DND-41 (cell line): Measurements from ENCODE around the gene PPP1R16B.

Source experiments
- ATAC-seq: fragments of 200-7000 bp; cut with Tn5 transposase; 3 replicates; pipeline ENCODE4 v1.9.1; 2021; ENCODE audit warnings: low read depth; ENCODE audit not compliant: insufficient read depth
- DNase-seq: peaks from one replicate; pipeline ENCODE4 v3.0.0-alpha.2; 2020
- H2AFZ ChIP-seq: 2 replicates; pipeline ENCODE4 v1.6.0; 2012; ENCODE audit warnings: low read depth, low read length
- H3K27ac ChIP-seq: 2 replicates; pipeline ENCODE4 v1.5.1; 2012; ENCODE audit warnings: low read length, inconsistent platforms
- H3K27me3 ChIP-seq: fragments of 200-600 bp; sonication (generic); 2 replicates; pipeline ENCODE4 v1.6.0; 2012; ENCODE audit warnings: low read length, mild to moderate bottlenecking, inconsistent platforms; ENCODE audit not compliant: insufficient read depth, poor library complexity
- H3K36me3 ChIP-seq: 2 replicates; pipeline ENCODE4 v1.5.1; 2012; ENCODE audit warnings: low read length, inconsistent platforms; ENCODE audit not compliant: insufficient read depth
- H3K4me1 ChIP-seq: 2 replicates; pipeline ENCODE4 v1.5.1; 2012; ENCODE audit warnings: mild to moderate bottlenecking, low read length; ENCODE audit not compliant: insufficient read depth
- H3K4me2 ChIP-seq: 2 replicates; pipeline ENCODE4 v1.6.0; 2012; ENCODE audit warnings: mild to moderate bottlenecking, moderate library complexity, low read length, inconsistent platforms; ENCODE audit not compliant: insufficient read depth
- H3K4me3 ChIP-seq, 2 experiments: fragments of 200-600 bp in 1 of 2; shearing (Covaris generic) in 1 of 2; 2 replicates each; pipeline ENCODE4 v1.5.1; 2012 to 2016; ENCODE audit warnings: inconsistent platforms in 2 of 2, low read length in 2 of 2, mild to moderate bottlenecking in 2 of 2, low read depth in 1 of 2, moderate library complexity in 1 of 2
- H3K79me2 ChIP-seq: 2 replicates; pipeline ENCODE4 v1.6.0; 2012; ENCODE audit warnings: low read length, inconsistent platforms; ENCODE audit not compliant: insufficient read depth
- H3K9ac ChIP-seq: 2 replicates; pipeline ENCODE4 v1.6.0; 2012; ENCODE audit warnings: low read depth, mild to moderate bottlenecking, inconsistent platforms, low read length, moderate library complexity
- H3K9me3 ChIP-seq: 2 replicates; pipeline ENCODE4 v1.5.1; 2012; ENCODE audit warnings: low read length, moderate library complexity, mild to moderate bottlenecking, inconsistent platforms; ENCODE audit not compliant: insufficient read depth, severe bottlenecking
- H4K20me1 ChIP-seq: 2 replicates; pipeline ENCODE4 v1.6.0; 2012; ENCODE audit warnings: low read length; ENCODE audit not compliant: insufficient read depth
- EZH2 ChIP-seq: IDR thresholded peaks from 3 replicates; pipeline ENCODE4 v1.6.1; 2012; ENCODE audit warnings: borderline replicate concordance, low read depth, mild to moderate bottlenecking, moderate library complexity, low read length, inconsistent platforms; ENCODE audit not compliant: severe bottlenecking
- TF ChIP-seq, protein P1 (sequence below): IDR thresholded peaks from 2 replicates; pipeline ENCODE4 v1.5.1; 2012; ENCODE audit warnings: borderline replicate concordance, low read length, moderate library complexity, mild to moderate bottlenecking; ENCODE audit not compliant: poor library complexity, severe bottlenecking; ENCODE audit errors: extremely low read depth

Gene PPP1R16B

DNA sequence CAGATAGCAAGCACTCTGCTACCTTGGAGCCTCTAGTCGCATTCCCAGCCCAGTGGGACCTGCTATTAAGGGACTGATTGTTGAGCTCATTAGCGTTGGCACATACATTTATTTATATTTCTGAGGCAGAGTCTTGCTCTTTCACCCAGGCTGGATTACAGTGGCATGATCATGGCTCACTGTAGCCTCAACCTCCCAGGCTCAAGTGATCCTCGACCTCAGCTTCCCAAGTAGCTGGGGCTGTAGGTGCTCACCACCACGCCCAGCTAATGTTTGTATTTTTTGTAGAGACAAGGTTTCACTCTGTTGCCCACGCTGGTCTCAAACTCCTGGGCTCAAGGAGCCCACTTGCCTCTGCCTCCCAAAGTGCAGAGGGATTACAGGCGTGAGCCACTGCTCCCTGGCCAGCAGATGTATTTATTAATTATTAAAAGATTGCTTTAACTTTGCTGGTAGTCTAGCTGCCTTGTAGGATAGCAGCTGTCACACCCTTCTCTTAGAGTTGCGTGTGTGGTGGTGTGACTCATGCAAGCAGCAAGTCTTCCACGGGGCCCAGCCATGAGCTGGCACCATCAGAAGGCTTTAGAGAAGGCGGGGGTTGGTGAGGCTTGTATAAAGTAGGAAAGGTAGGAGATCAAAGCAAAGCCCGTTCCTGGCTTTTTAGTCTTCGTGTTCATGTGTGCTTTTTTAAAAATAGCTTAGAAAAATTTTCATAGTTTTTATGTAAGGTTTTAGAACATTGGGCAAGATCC lies 40.8 kb upstream of the PPP1R16B start:
- Histone ChIP-seq H3K4me3 (no peak overlapping the region), H3K27ac (no peak overlapping the region), H3K9me3 (no peaks in the 10 kb centered on the region), H3K4me1 (no peaks in the 10 kb centered on the region), H3K36me3 (peaks cover 97% of the 10 kb centered on the region), H2AFZ (no peak overlapping the region), H3K79me2 (no peaks in the 10 kb centered on the region), H3K27me3 (no peaks in the 10 kb centered on the region), H3K4me2 (no peak overlapping the region), H4K20me1 (peaks cover 6% of the 10 kb centered on the region; the same call in 1 of the 2 replicates), H3K9ac (no peak overlapping the region)
- no peak for TF ChIP-seq EZH2
- TF ChIP-seq, protein P1, sequence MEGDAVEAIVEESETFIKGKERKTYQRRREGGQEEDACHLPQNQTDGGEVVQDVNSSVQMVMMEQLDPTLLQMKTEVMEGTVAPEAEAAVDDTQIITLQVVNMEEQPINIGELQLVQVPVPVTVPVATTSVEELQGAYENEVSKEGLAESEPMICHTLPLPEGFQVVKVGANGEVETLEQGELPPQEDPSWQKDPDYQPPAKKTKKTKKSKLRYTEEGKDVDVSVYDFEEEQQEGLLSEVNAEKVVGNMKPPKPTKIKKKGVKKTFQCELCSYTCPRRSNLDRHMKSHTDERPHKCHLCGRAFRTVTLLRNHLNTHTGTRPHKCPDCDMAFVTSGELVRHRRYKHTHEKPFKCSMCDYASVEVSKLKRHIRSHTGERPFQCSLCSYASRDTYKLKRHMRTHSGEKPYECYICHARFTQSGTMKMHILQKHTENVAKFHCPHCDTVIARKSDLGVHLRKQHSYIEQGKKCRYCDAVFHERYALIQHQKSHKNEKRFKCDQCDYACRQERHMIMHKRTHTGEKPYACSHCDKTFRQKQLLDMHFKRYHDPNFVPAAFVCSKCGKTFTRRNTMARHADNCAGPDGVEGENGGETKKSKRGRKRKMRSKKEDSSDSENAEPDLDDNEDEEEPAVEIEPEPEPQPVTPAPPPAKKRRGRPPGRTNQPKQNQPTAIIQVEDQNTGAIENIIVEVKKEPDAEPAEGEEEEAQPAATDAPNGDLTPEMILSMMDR: no peak
- no peak; the same call in 2 of the 3 replicates for ATAC-seq
- DNase-seq: no peak

DNA sequence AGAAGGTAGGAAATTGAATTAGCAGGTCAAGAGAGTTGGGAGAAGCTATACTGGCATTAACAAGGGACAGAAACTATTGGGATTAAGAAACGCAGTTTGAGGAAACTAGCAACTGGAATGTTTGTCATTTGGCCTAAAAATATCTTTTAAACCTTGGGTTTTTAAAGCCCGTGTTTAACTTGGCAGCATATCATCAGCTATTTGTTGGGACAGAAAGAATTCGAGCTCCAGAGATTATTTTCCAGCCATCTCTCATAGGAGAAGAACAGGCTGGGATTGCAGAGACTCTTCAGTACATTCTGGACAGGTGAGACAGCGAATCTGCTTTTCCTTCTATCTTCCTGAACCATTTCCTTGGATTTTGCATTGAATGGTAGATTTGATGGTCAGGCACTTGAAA lies 39.4 kb upstream of the PPP1R16B start:
- H2AFZ ChIP-seq: no peak overlapping the region
- no peaks in the 10 kb centered on the region for H3K27me3 ChIP-seq
- TF ChIP-seq EZH2: no peak
- TF ChIP-seq, protein P1: no peak
- DNase-seq (no peak), ATAC-seq (no peak)
- no peaks in the 10 kb centered on the region for H3K79me2 ChIP-seq
- no peaks in the 10 kb centered on the region for H3K9me3 ChIP-seq
- no peak overlapping the region for H3K4me2 ChIP-seq
- peaks cover 97% of the 10 kb centered on the region for H3K36me3 ChIP-seq
- H3K4me3 ChIP-seq: no peak overlapping the region
- H3K4me1 ChIP-seq: no peaks in the 10 kb centered on the region
- no peak overlapping the region for H3K9ac ChIP-seq
- no peak overlapping the region for H3K27ac ChIP-seq
- H4K20me1 ChIP-seq: peaks cover 6% of the 10 kb centered on the region; the same call in 1 of the 2 replicates

DNA sequence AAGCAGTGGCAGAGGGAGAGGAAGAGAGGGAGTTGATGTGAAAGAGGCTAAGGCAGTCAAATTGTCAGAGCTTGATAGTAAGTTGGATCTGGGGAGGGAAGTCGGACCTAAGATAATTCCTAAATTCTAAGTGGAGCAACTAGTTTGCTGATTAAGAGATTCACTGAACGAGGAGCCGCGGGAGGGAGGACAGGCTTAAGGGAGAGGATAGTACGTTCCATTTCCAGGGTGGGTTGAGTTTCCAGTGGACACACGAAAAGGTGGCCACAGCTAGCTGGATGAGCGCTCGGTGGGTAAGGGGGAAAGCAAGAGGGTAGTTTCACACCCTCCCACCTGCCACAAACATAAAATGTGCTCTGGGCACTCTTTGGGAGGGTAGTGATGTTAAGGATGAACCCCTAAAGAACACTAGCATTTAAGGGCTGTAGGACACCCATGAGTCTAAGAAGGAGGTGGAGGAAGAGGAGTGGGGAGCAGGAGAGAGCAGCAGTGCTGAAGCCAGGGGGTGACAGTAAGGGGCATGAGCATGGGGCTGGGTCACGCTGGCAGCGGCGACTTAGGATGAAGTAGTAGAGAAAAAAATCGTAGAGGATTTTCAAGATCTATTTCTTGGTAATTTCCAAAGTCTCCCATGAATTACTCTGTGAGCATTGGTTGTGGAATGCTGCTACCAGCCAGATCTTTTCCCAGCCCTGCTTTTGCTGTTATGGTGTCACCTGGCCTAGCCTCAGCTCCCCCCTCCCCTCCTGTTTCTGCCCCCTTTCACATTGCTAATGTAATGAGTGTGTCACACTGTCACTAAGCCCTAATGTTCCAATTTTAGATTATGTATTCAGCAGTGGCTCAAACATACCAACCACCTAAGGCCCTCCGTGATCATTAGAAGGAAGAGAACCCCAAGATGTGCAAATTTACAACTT lies 35.9 kb upstream of the PPP1R16B start:
- TF ChIP-seq EZH2: no peak
- TF ChIP-seq, protein P1: no peak
- Histone ChIP-seq H3K4me3 (no peak overlapping the region), H3K9ac (no peak overlapping the region), H3K4me1 (no peaks in the 10 kb centered on the region), H3K4me2 (no peak overlapping the region), H3K79me2 (no peaks in the 10 kb centered on the region), H3K27ac (no peak overlapping the region), H2AFZ (no peak overlapping the region), H3K27me3 (no peaks in the 10 kb centered on the region), H4K20me1 (peaks cover 4% of the 10 kb centered on the region; the same call in 1 of the 2 replicates), H3K9me3 (peaks cover 2% of the 10 kb centered on the region), H3K36me3 (peaks cover 95% of the 10 kb centered on the region)
- no peak for ATAC-seq
- no peak for DNase-seq
